Measurements from ENCODE around the gene DUSP16. TPM values are rescaled to one million over a fixed set of nuclear protein-coding genes. Genes with fewer than 3 reads are reported as not detected.

DUSP16 gene
- total and polyA plus RNA-seq, 7 donors = 8.6 to 27.3 (median 13.8) TPM

GRCh38 chr12:12555656-12556055 lies 7.0 kb downstream of the DUSP16 start:
- H3K27me3 ChIP-seq = no peaks in the 10 kb centered on the region
- no peak overlapping the region for H3K27ac ChIP-seq
- DNase-seq = no peak
- 89 to 94% methylated on average over 4 of the region's 4 CpGs for WGBS, 2 donors
- H3K36me3 ChIP-seq = no peaks in the 10 kb centered on the region
- H3K9me3 ChIP-seq = no peaks in the 10 kb centered on the region
- peaks cover 0 to 25% (median 16%) of the 10 kb centered on the region in 4 donors for H3K4me1 ChIP-seq
- TF ChIP-seq POLR2AphosphoS5 (IDR thresholded peaks at IDR 0.05) (no peak), EP300 (IDR thresholded peaks at IDR 0.05) (no peak), CTCF (IDR thresholded peaks at IDR 0.05) (no peak), POLR2A (IDR thresholded peaks at IDR 0.05) (no peak)
- no peak overlapping the region for H3K4me3 ChIP-seq
- intact Hi-C loops (cut with DNase I) = no loop called here

- Histone ChIP-seq H3K27ac (no peak overlapping the region), H3K27me3 (no peaks in the 10 kb centered on the region), H3K9me3 (no peaks in the 10 kb centered on the region), H3K4me1 (peaks cover 0 to 1% (median 0%) of the 10 kb centered on the region in 4 donors), H3K4me3 (no peak overlapping the region), H3K36me3 (no peaks in the 10 kb centered on the region)
- no peak for TF ChIP-seq POLR2AphosphoS5 (IDR thresholded peaks at IDR 0.05)
- no peak for TF ChIP-seq EP300 (IDR thresholded peaks at IDR 0.05)
- TF ChIP-seq CTCF (IDR thresholded peaks at IDR 0.05) = no peak
- WGBS, 2 donors = 80 to 85% methylated on average over 3 of the region's 3 CpGs
- intact Hi-C loops (cut with DNase I) = no loop called here
- DNase-seq = no peak
Observed at GRCh38 chr12:12553208-12553785, 9.4 kb downstream of the DUSP16 start.

- no peaks in the 10 kb centered on the region for H3K36me3 ChIP-seq
- H3K27me3 ChIP-seq = no peaks in the 10 kb centered on the region
- no peaks in the 10 kb centered on the region for H3K9me3 ChIP-seq
- WGBS, 2 donors = 69 to 76% methylated on average over 7 of the region's 7 CpGs
- H3K27ac ChIP-seq = no peak overlapping the region
- TF ChIP-seq POLR2A (IDR thresholded peaks at IDR 0.05) = no peak
- no peak for DNase-seq
- no peaks in the 10 kb centered on the region for H3K4me1 ChIP-seq
- H3K4me3 ChIP-seq = no peak overlapping the region
- intact Hi-C loops (cut with DNase I) = no loop called here
Observed at GRCh38 chr12:12551115-12551514, 11.5 kb downstream of the DUSP16 start.

GRCh38 chr12:12550277-12550676 lies 12.4 kb downstream of the DUSP16 start:
- Histone ChIP-seq H3K27me3 (no peaks in the 10 kb centered on the region), H3K9me3 (no peaks in the 10 kb centered on the region), H3K36me3 (no peaks in the 10 kb centered on the region), H3K4me3 (no peak overlapping the region), H3K27ac (no peak overlapping the region), H3K4me1 (no peaks in the 10 kb centered on the region)
- TF ChIP-seq EP300 (IDR thresholded peaks at IDR 0.05) (no peak), CTCF (IDR thresholded peaks at IDR 0.05) (no peak), POLR2A (IDR thresholded peaks at IDR 0.05) (no peak), POLR2AphosphoS5 (IDR thresholded peaks at IDR 0.05) (no peak)
- intact Hi-C loops (cut with DNase I) = no loop called here
- DNase-seq = no peak
- WGBS, 2 donors = 94 to 95% methylated on average over 2 of the region's 2 CpGs

- no peaks in the 10 kb centered on the region for H3K4me1 ChIP-seq
Observed at GRCh38 chr12:12549426-12549825, 13.2 kb downstream of the DUSP16 start.

More at GRCh38 chr12:12549426-12549825, 13.2 kb downstream of the DUSP16 start:
- H3K4me3 ChIP-seq = no peak overlapping the region
- intact Hi-C loops (cut with DNase I) = no loop called here
- no peaks in the 10 kb centered on the region for H3K27me3 ChIP-seq
- DNase-seq = no peak
- H3K9me3 ChIP-seq = no peaks in the 10 kb centered on the region
- TF ChIP-seq CTCF (IDR thresholded peaks at IDR 0.05) (no peak), EP300 (IDR thresholded peaks at IDR 0.05) (no peak), POLR2A (IDR thresholded peaks at IDR 0.05) (no peak), POLR2AphosphoS5 (IDR thresholded peaks at IDR 0.05) (no peak)
- H3K27ac ChIP-seq = no peak overlapping the region
- no peaks in the 10 kb centered on the region for H3K36me3 ChIP-seq
- WGBS, 2 donors = 94 to 98% methylated on average over 2 of the region's 2 CpGs

Measured in sigmoid colon (tissue), 7 donors.